HUES48 (cell line): ENCODE measurements around the gene TGFBR3L.
"Not testable (repeated sequence)": the region's sequence is repeated elsewhere in the genome, so short reads cannot be mapped to it uniquely, and the experiment has no call there.

Source experiments
- H3K27ac ChIP-seq: one replicate; pipeline ENCODE4 v1.7.0; 2013; ENCODE audit warnings: low read depth, low read length, inconsistent platforms
- H3K27me3 ChIP-seq: 2 replicates; pipeline ENCODE4 v1.6.1; 2013; ENCODE audit warnings: mild to moderate bottlenecking, low read length; ENCODE audit not compliant: control insufficient read depth, insufficient read depth
- H3K36me3 ChIP-seq: 2 replicates; pipeline ENCODE4 v1.6.1; 2013; ENCODE audit warnings: low read length; ENCODE audit not compliant: control insufficient read depth, insufficient read depth
- H3K4me1 ChIP-seq: 2 replicates; pipeline ENCODE4 v1.6.1; 2013; ENCODE audit warnings: mild to moderate bottlenecking, low read length; ENCODE audit not compliant: control insufficient read depth, insufficient read depth
- H3K4me3 ChIP-seq: 2 replicates; pipeline ENCODE4 v1.5.1; 2013; ENCODE audit warnings: mild to moderate bottlenecking, low read depth, low read length
- H3K9ac ChIP-seq: 2 replicates; pipeline ENCODE4 v1.6.1; 2013; ENCODE audit warnings: mild to moderate bottlenecking, low read depth, low read length, moderate library complexity
- H3K9me3 ChIP-seq: 2 replicates; pipeline ENCODE4 v1.6.1; 2013; ENCODE audit warnings: low read length; ENCODE audit not compliant: control insufficient read depth, insufficient read depth

Gene TGFBR3L

DNA sequence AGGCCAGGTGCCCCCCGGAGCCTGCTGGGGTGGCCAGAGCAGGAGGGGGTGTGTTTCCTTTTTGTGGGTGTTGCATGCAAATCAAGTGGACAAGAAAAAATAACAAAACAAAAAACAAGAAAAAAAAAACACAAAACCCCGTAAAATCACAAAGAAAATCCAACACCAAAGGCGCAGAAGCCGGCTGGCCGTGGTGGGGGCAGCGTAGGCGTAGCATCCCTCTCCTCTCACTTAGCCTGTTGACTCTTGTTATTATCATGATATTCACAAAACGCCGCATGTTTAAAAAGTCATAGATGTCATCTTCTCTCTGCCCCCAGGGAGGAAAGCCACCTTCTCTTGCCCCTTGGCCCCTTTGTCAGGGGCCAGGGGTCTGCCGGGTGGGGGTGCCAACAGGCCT, 978 bp upstream of the TGFBR3L start:
- no peaks in the 10 kb centered on the region for H3K9me3 ChIP-seq
- peaks cover 41% of the 10 kb centered on the region for H3K27me3 ChIP-seq
- H3K4me3 ChIP-seq, result no peak overlapping the region
- no peak overlapping the region for H3K27ac ChIP-seq
- H3K9ac ChIP-seq, result no peak overlapping the region
- H3K36me3 ChIP-seq, result peaks cover 27% of the 10 kb centered on the region
- H3K4me1 ChIP-seq, result no peaks in the 10 kb centered on the region; the same call in 1 of the 2 replicates

DNA sequence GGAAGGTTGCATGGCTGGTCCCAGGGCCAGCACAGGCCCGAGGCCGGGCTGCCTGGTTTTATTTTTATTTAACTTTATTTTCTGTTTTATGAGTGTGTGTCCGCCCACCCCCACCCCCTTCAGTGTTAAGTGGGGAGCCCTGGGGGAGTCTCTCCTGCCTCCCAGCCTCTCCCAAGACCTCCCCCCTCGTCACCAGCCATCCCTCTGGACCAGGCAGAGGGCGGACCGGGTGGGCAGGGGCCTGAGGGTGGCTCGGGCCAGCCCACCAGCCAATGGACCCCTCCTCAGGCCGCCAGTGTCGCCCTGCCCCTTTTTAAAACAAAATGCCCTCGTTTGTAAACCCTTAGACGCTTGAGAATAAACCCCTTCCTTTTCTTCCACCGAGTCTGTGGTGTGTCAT, 531 bp upstream of the TGFBR3L start:
- Histone ChIP-seq H3K4me1 (no peaks in the 10 kb centered on the region; the same call in 1 of the 2 replicates), H3K27me3 (peaks cover 44% of the 10 kb centered on the region), H3K9me3 (no peaks in the 10 kb centered on the region), H3K4me3 (no peak overlapping the region), H3K36me3 (peaks cover 27% of the 10 kb centered on the region), H3K27ac (no peak overlapping the region), H3K9ac (no peak overlapping the region)

DNA sequence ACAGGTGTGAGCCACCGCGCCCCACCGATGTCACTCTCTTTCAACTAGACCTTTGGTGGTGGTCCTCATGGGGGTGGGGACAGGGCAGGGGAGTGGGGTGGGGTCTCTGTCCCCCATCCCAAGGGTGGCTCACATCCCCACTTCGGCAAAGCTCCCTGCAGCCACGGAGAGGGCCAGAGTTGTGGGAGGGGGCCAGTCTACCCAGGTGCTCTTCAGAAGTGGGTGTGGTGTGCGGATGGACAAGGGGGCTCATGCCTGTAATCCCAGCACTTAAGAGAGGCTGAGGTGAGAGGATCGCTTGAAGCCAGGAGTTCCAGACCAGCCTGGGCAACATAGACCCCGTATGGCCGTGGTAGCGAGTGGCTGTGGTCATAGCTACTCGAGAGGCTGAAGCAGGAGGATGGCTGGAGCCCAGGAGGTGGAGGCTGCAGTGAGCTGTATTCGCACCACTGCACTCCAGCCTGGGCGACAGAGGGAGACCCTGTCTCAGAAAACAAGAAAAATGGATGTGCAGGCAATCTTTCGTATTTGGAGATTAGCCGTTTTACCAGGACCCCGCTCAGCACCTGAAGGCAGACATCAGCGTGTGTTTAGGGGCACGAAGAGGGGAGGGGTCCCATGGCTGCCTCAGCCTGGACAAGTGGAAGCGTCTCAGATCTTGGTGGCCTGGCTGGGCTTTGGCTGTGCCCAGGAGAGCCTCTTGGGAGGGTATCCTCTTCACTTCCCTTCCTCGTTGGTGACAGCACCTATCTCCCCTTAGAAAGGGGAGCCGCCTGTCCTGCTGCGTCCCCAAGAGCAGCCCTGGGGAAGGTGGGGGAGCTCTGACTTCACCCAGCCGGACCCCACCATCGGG, 846 bp downstream of the TGFBR3L start:
- Histone ChIP-seq H3K9ac (no peak overlapping the region), H3K4me3 (peak overlapping the region; percentile 62; the same call in 1 of the 2 replicates), H3K27me3 (peaks cover 44% of the 10 kb centered on the region)

DNA sequence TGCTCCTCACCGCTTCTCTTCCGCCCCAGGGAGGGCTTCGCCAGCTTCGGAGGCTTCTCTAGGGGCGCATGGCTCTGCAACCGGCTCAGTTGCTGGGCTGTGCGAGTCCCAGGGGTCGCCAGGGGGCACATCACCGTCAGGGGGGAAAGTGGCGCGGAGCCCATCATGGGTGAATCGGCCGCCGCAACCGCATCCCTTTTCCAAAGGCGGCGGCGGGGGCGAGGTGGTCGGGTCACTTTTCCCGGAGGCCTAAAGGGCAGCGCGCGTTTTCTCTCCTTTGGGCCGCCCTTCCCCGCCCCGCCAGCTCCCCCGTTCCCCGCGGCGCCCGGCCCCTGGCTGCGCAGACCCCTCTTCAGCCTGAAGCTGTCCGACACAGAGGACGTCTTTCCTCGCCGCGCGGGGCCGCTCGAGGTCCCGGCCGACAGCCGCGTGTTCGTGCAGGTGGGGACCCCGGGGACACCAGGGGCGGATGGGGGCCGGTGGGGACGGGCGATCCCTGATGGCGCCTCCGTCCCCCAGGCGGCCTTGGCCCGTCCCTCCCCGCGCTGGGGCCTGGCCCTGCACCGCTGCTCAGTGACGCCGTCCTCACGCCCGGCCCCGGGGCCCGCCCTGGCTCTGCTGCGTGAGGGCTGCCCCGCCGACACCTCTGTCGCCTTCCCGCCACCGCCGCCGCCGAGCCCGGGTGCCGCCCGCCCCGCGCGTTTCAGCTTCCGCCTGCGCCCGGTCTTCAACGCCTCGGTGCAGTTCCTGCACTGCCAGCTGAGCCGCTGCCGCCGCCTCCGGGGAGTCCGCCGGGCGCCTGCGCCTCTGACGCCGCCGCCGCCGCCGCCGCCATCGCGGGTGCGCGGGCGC, 1.7 kb downstream of the TGFBR3L start:
- H3K27me3 ChIP-seq, result peaks cover 44% of the 10 kb centered on the region
- peak overlapping the region; percentile 62 for H3K4me3 ChIP-seq
- H3K36me3 ChIP-seq, result peaks cover 12% of the 10 kb centered on the region
- H3K9me3 ChIP-seq, result no peaks in the 10 kb centered on the region
- H3K27ac ChIP-seq, result no peak overlapping the region
- no peak overlapping the region for H3K9ac ChIP-seq
- peaks cover 5% of the 10 kb centered on the region; the same call in 1 of the 2 replicates for H3K4me1 ChIP-seq

More for the DNA sequence above, 846 bp downstream of the TGFBR3L start:
- peaks cover 19% of the 10 kb centered on the region for H3K36me3 ChIP-seq
- H3K9me3 ChIP-seq, result no peaks in the 10 kb centered on the region
- H3K4me1 ChIP-seq, result peaks cover 5% of the 10 kb centered on the region; the same call in 1 of the 2 replicates
- H3K27ac ChIP-seq, result no peak overlapping the region

DNA sequence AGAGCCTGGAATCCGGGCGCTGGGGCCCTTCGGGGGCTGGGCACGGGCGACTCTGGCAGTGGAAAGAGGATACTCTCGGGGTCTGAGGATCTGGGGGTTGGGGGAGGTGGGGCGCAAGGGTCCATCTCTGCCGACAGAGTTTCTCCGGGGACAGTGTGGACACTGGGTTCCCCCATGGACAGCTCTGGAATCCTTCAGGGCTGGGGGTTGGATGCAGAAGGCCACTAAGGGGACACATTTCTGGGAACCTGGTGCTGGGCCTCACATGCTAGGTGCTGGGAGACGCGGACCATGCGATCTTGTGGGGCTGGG, 2.3 kb downstream of the TGFBR3L start:
- Histone ChIP-seq H3K4me1 (peaks cover 5% of the 10 kb centered on the region; the same call in 1 of the 2 replicates), H3K27me3 (peaks cover 44% of the 10 kb centered on the region), H3K27ac (no peak overlapping the region), H3K4me3 (peak overlapping the region; percentile 62), H3K9me3 (no peaks in the 10 kb centered on the region), H3K9ac (no peak overlapping the region), H3K36me3 (peaks cover 7% of the 10 kb centered on the region; the same call in 1 of the 2 replicates)

DNA sequence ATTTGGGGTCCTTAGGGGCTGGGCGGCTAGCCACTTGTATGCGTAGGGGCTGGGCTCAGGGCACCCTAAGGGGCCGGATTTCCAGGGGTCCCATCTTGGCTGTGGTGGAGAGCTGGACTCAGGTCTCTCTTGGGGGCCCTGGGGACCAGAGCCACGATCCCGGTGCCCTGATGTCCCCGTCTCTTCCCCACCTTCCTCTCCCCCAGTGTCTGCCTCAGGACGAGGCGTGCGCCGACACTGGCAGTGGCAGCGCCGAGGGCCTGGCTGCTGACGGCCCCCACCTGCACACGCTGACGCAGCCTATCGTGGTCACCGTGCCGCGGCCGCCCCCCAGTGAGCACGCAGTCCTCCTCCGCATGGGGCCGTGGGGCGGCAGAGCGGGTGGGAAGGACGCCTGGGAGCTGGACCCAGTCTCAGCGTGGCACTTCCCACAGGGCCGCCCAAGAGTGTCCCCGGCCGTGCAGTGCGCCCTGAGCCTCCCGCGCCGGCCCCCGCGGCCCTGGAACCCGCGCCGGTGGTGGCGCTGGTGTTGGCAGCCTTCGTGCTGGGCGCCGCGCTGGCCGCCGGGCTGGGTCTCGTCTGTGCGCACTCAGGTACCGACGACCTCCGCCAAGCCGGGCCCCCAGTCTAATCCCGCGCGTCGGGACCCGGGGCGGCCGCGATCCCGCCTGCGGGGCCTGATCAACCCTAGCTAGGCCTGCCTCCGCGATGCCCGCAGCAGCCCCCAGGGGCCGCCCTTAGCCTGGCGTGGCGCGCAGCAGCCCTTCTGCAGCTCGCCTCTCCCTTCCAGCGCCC, 2.8 kb downstream of the TGFBR3L start:
- no peak overlapping the region for H3K9ac ChIP-seq
- H3K9me3 ChIP-seq, result no peaks in the 10 kb centered on the region
- no peak overlapping the region for H3K27ac ChIP-seq
- peaks cover 44% of the 10 kb centered on the region for H3K27me3 ChIP-seq
- H3K4me1 ChIP-seq, result peaks cover 5% of the 10 kb centered on the region; the same call in 1 of the 2 replicates
- H3K36me3 ChIP-seq, result peaks cover 9% of the 10 kb centered on the region; the same call in 1 of the 2 replicates
- peak overlapping the region; percentile 62 for H3K4me3 ChIP-seq

DNA sequence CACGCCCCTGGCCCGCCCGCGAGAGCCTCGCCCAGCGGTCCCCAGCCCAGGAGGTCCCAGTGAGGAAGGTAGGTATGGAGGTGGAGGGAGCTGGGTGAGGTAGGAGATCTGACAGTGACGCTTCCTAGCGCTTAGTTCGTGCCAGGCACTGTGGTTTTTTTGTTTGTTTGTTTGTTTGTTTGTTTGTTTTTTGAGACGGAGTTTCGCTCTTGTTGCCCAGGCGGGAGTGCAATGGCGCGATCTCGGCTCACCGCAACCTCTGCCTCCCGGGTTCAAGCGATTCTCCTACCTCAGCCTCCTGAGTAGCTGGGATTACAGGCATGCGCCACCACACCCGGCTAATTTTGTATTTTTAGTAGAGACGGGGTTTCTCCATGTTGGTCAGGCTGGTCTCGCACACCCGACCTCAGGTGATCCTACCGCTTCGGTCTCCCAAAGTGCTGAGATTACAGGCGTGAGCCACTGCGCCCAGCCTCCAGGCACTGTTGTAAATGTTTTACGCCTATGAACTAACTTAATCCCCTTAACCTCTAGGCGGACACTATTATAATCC, 3.5 kb downstream of the TGFBR3L start:
- not testable (repeated sequence) for H3K27ac ChIP-seq, H3K4me1 ChIP-seq, H3K9me3 ChIP-seq, H3K9ac ChIP-seq
- peaks cover 11% of the 10 kb centered on the region; the same call in 1 of the 2 replicates for H3K36me3 ChIP-seq
- H3K27me3 ChIP-seq, result peaks cover 44% of the 10 kb centered on the region
- H3K4me3 ChIP-seq, result peak overlapping the region; percentile 62

DNA sequence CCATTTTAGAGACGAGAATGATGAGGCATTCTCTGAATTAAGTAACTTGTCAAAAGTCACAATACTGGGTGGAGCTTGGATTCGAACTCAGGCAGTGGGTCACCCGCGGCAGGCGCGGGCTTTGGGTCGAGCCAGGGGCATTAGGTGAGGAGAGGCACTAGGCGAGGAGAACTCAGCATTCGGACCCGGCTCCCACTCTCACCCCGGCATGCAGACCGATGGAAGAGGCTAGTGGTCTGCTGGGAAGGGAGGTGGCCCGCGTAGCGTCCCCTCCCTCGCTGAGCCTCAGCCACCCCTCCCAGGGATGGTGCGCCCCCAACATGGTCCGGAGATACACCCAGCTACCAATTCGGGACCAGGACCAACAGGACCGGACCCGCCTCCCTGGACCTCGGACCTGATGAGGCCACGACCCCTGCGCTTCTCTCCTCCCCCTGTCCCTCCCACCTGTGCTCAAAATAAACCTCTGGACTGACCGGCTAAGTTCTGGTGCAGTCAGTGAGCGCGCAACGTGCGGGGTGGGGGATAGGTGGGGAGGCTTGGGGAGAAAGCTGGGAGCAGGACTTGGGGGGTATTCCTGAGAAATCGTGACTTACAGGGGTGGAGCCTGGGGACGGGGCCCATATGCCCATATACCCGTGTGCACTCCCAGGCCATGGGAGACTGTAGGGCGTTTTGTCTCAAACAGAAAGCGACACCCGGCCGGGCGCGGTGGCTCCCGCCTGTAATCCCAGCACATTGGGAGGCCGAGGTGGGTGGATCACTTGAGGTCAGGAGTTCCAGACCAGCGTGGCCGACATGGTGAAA, 4.2 kb downstream of the TGFBR3L start:
- H3K36me3 ChIP-seq, result peaks cover 11% of the 10 kb centered on the region; the same call in 1 of the 2 replicates
- no peak overlapping the region for H3K4me3 ChIP-seq
- H3K9me3 ChIP-seq, result no peaks in the 10 kb centered on the region
- no peak overlapping the region for H3K27ac ChIP-seq
- no peak overlapping the region for H3K9ac ChIP-seq
- peaks cover 44% of the 10 kb centered on the region for H3K27me3 ChIP-seq
- peaks cover 5% of the 10 kb centered on the region; the same call in 1 of the 2 replicates for H3K4me1 ChIP-seq

DNA sequence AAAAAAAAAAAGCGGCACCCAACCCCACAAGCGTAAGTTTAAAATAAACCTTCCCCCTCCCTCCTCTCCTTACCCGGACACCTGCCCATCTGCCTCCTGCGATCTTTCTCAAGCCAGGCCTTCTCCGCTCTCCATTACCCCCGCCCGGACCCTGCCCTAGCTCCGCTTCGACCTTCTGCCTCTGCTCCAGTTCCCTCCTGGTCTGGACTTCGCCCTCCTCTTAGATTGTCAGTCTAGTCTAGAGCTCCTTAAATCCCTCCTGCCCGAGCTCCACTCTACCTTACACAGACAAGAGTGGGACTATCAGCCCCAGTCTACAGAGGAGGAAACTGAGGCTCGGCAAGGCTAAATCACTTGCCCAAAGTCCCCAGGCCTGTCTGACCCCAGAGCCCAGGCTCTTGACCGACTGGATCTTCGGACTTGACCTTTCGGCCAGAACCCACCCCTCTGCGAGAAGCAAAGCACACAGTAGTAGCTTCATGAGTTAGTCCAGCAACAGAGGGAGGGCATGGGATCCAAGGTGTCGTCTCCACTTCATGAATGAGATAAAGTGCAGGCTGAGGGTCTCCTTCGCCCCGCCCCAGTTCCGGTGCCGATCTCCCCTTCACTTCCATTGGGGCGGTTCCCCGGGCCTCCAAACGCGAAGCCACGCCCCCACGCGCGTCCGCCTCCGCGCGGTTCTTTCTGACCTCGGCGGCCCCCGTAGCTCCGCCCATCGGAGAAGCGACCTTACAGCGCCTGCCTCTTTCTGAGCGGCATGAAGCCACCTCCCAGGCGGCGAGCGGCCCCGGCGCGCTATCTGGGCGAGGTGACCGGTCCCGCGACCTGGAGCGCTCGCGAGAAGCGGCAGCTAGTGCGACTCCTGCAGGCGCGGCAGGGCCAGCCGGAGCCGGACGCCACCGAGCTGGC, 5.2 kb downstream of the TGFBR3L start, which contains the start of gene SNAPC2:
SNAPC2 (plus strand) TSS at position 729 of the 909 bp plus-strand sequence; CDS start at position 758, 29 bp downstream.
- H3K9ac ChIP-seq, result peak within 1 kb of the TSS; percentile 19; the same call in 1 of the 2 replicates
- H3K4me1 ChIP-seq, result peaks cover 5% of the 10 kb centered on the region; the same call in 1 of the 2 replicates
- H3K27ac ChIP-seq, result peak within 1 kb of the TSS; percentile 82
- H3K4me3 ChIP-seq, result peak within 1 kb of the TSS; percentile 69
- peaks cover 41% of the 10 kb centered on the region for H3K27me3 ChIP-seq
- H3K9me3 ChIP-seq, result no peaks in the 10 kb centered on the region
- peaks cover 11% of the 10 kb centered on the region; the same call in 1 of the 2 replicates for H3K36me3 ChIP-seq
